ENCODE measurements around the gene DUSP8.
A peak's percentile ranks its signal among the peaks of the same experiment; 100 is the strongest.

DUSP8 gene

GRCh38 chr11:1567721-1568100, 4.4 kb downstream of the DUSP8 start:
- H3K27me3 ChIP-seq (ENCODE audit: control insufficient read depth in 5 of 5, insufficient read depth in 4 of 5, low read length in 5 of 5), result no peaks in the 10 kb centered on the region
- no peak overlapping the region for H3K4me3 ChIP-seq (ENCODE audit: low read depth in 1 of 5, low read length in 5 of 5)
- H3K9me3 ChIP-seq (ENCODE audit: control insufficient read depth in 5 of 5, low read length in 5 of 5), result no peaks in the 10 kb centered on the region
- peaks cover 0 to 30% (median 9%) of the 10 kb centered on the region in 5 donors for H3K36me3 ChIP-seq (ENCODE audit: control insufficient read depth in 5 of 5, insufficient read depth in 5 of 5, low read length in 5 of 5)
- peaks cover 2 to 58% (median 34%) of the 10 kb centered on the region in 5 donors for H3K4me1 ChIP-seq (ENCODE audit: control insufficient read depth in 5 of 5, insufficient read depth in 5 of 5, low read length in 5 of 5)
- H3K9ac ChIP-seq (ENCODE audit: low read length in 5 of 5), result no peak overlapping the region
- H3K27ac ChIP-seq (ENCODE audit: low read depth, low read length), result no peak overlapping the region

GRCh38 chr11:1567052-1567720, 4.9 kb downstream of the DUSP8 start:
- H3K9ac ChIP-seq (ENCODE audit: low read length in 5 of 5), result no peak overlapping the region
- H3K4me3 ChIP-seq (ENCODE audit: low read depth in 1 of 5, low read length in 5 of 5), result no peak overlapping the region
- H3K27ac ChIP-seq (ENCODE audit: low read depth, low read length), result no peak overlapping the region
- no peaks in the 10 kb centered on the region for H3K27me3 ChIP-seq (ENCODE audit: control insufficient read depth in 5 of 5, insufficient read depth in 4 of 5, low read length in 5 of 5)
- peaks cover 0 to 34% (median 10%) of the 10 kb centered on the region in 5 donors for H3K36me3 ChIP-seq (ENCODE audit: control insufficient read depth in 5 of 5, insufficient read depth in 5 of 5, low read length in 5 of 5)
- H3K9me3 ChIP-seq (ENCODE audit: control insufficient read depth in 5 of 5, low read length in 5 of 5), result no peaks in the 10 kb centered on the region
- peaks cover 2 to 61% (median 37%) of the 10 kb centered on the region in 5 donors for H3K4me1 ChIP-seq (ENCODE audit: control insufficient read depth in 5 of 5, insufficient read depth in 5 of 5, low read length in 5 of 5)

GRCh38 chr11:1566381-1567051, 5.6 kb downstream of the DUSP8 start:
- no peak overlapping the region for H3K27ac ChIP-seq (ENCODE audit: low read depth, low read length)
- peaks cover 0 to 38% (median 10%) of the 10 kb centered on the region in 5 donors for H3K36me3 ChIP-seq (ENCODE audit: control insufficient read depth in 5 of 5, insufficient read depth in 5 of 5, low read length in 5 of 5)
- H3K4me1 ChIP-seq (ENCODE audit: control insufficient read depth in 5 of 5, insufficient read depth in 5 of 5, low read length in 5 of 5), result peaks cover 2 to 68% (median 43%) of the 10 kb centered on the region in 5 donors
- H3K4me3 ChIP-seq (ENCODE audit: low read depth in 1 of 5, low read length in 5 of 5), result no peak overlapping the region
- H3K27me3 ChIP-seq (ENCODE audit: control insufficient read depth in 5 of 5, insufficient read depth in 4 of 5, low read length in 5 of 5), result no peaks in the 10 kb centered on the region
- H3K9me3 ChIP-seq (ENCODE audit: control insufficient read depth in 5 of 5, low read length in 5 of 5), result no peaks in the 10 kb centered on the region
- no peak overlapping the region for H3K9ac ChIP-seq (ENCODE audit: low read length in 5 of 5)

GRCh38 chr11:1565904-1566247, 6.2 kb downstream of the DUSP8 start:
- H3K27ac ChIP-seq (ENCODE audit: low read depth, low read length), result no peak overlapping the region
- no peaks in the 10 kb centered on the region for H3K27me3 ChIP-seq (ENCODE audit: control insufficient read depth in 5 of 5, insufficient read depth in 4 of 5, low read length in 5 of 5)
- H3K4me3 ChIP-seq (ENCODE audit: low read depth in 1 of 5, low read length in 5 of 5), result no peak overlapping the region
- peaks cover 2 to 65% (median 38%) of the 10 kb centered on the region in 5 donors for H3K4me1 ChIP-seq (ENCODE audit: control insufficient read depth in 5 of 5, insufficient read depth in 5 of 5, low read length in 5 of 5)
- peaks cover 0 to 44% (median 10%) of the 10 kb centered on the region in 5 donors for H3K36me3 ChIP-seq (ENCODE audit: control insufficient read depth in 5 of 5, insufficient read depth in 5 of 5, low read length in 5 of 5)
- H3K9me3 ChIP-seq (ENCODE audit: control insufficient read depth in 5 of 5, low read length in 5 of 5), result no peaks in the 10 kb centered on the region
- no peak overlapping the region for H3K9ac ChIP-seq (ENCODE audit: low read length in 5 of 5)

- Histone ChIP-seq H3K4me1 (ENCODE audit: control insufficient read depth in 5 of 5, insufficient read depth in 5 of 5, low read length in 5 of 5) (peaks cover 0 to 64% (median 32%) of the 10 kb centered on the region in 5 donors), H3K27ac (ENCODE audit: low read depth, low read length) (no peak overlapping the region)
Observed at GRCh38 chr11:1565173-1565903, 6.7 kb downstream of the DUSP8 start.

GRCh38 chr11:1564535-1565172, 7.4 kb downstream of the DUSP8 start:
- Histone ChIP-seq H3K9ac (ENCODE audit: low read length in 5 of 5) (peak overlapping the region in 1 of 5 donors; percentile 29), H3K9me3 (ENCODE audit: control insufficient read depth in 5 of 5, low read length in 5 of 5) (no peaks in the 10 kb centered on the region), H3K27me3 (ENCODE audit: control insufficient read depth in 5 of 5, insufficient read depth in 4 of 5, low read length in 5 of 5) (no peaks in the 10 kb centered on the region), H3K36me3 (ENCODE audit: control insufficient read depth in 5 of 5, insufficient read depth in 5 of 5, low read length in 5 of 5) (peaks cover 0 to 50% (median 12%) of the 10 kb centered on the region in 5 donors), H3K4me1 (ENCODE audit: control insufficient read depth in 5 of 5, insufficient read depth in 5 of 5, low read length in 5 of 5) (peaks cover under 1 to 66% (median 30%) of the 10 kb centered on the region in 5 donors), H3K27ac (ENCODE audit: low read depth, low read length) (no peak overlapping the region), H3K4me3 (ENCODE audit: low read depth in 1 of 5, low read length in 5 of 5) (no peak overlapping the region)

More at GRCh38 chr11:1565173-1565903, 6.7 kb downstream of the DUSP8 start:
- H3K9me3 ChIP-seq (ENCODE audit: control insufficient read depth in 5 of 5, low read length in 5 of 5), result no peaks in the 10 kb centered on the region
- no peaks in the 10 kb centered on the region for H3K27me3 ChIP-seq (ENCODE audit: control insufficient read depth in 5 of 5, insufficient read depth in 4 of 5, low read length in 5 of 5)
- peaks cover 0 to 48% (median 12%) of the 10 kb centered on the region in 5 donors for H3K36me3 ChIP-seq (ENCODE audit: control insufficient read depth in 5 of 5, insufficient read depth in 5 of 5, low read length in 5 of 5)
- peak overlapping the region in 1 of 5 donors; percentile 29 for H3K9ac ChIP-seq (ENCODE audit: low read length in 5 of 5)
- H3K4me3 ChIP-seq (ENCODE audit: low read depth in 1 of 5, low read length in 5 of 5), result no peak overlapping the region

- Histone ChIP-seq H3K4me3 (ENCODE audit: low read depth in 1 of 5, low read length in 5 of 5) (no peak overlapping the region), H3K9ac (ENCODE audit: low read length in 5 of 5) (no peak overlapping the region), H3K4me1 (ENCODE audit: control insufficient read depth in 5 of 5, insufficient read depth in 5 of 5, low read length in 5 of 5) (peaks cover 4 to 66% (median 30%) of the 10 kb centered on the region in 5 donors), H3K9me3 (ENCODE audit: control insufficient read depth in 5 of 5, low read length in 5 of 5) (no peaks in the 10 kb centered on the region), H3K27me3 (ENCODE audit: control insufficient read depth in 5 of 5, insufficient read depth in 4 of 5, low read length in 5 of 5) (no peaks in the 10 kb centered on the region), H3K27ac (ENCODE audit: low read depth, low read length) (no peak overlapping the region), H3K36me3 (ENCODE audit: control insufficient read depth in 5 of 5, insufficient read depth in 5 of 5, low read length in 5 of 5) (peaks cover 0 to 45% (median 12%) of the 10 kb centered on the region in 5 donors)
Observed at GRCh38 chr11:1563697-1564534, 8.2 kb downstream of the DUSP8 start.

GRCh38 chr11:1563149-1563638, 8.9 kb downstream of the DUSP8 start:
- H3K36me3 ChIP-seq (ENCODE audit: control insufficient read depth in 5 of 5, insufficient read depth in 5 of 5, low read length in 5 of 5), result peaks cover 0 to 45% (median 12%) of the 10 kb centered on the region in 5 donors
- H3K9me3 ChIP-seq (ENCODE audit: control insufficient read depth in 5 of 5, low read length in 5 of 5), result no peaks in the 10 kb centered on the region
- H3K27ac ChIP-seq (ENCODE audit: low read depth, low read length), result no peak overlapping the region
- H3K9ac ChIP-seq (ENCODE audit: low read length in 5 of 5), result no peak overlapping the region
- no peak overlapping the region for H3K4me3 ChIP-seq (ENCODE audit: low read depth in 1 of 5, low read length in 5 of 5)
- peaks cover 6 to 72% (median 37%) of the 10 kb centered on the region in 5 donors for H3K4me1 ChIP-seq (ENCODE audit: control insufficient read depth in 5 of 5, insufficient read depth in 5 of 5, low read length in 5 of 5)
- no peaks in the 10 kb centered on the region for H3K27me3 ChIP-seq (ENCODE audit: control insufficient read depth in 5 of 5, insufficient read depth in 4 of 5, low read length in 5 of 5)

Measured in subcutaneous abdominal adipose tissue (tissue), 5 donors.